ENCODE results near the gene AP3D1.
"Not testable (repeated sequence)": the region's sequence is repeated elsewhere in the genome, so short reads cannot be mapped to it uniquely, and the experiment has no call there.

The AP3D1 gene

GRCh38 chr19:2149980-2150793, 1.2 kb downstream of the AP3D1 start:
- no peak for DNase-seq (ENCODE audit: low spot score)

- no peak for DNase-seq (ENCODE audit: low spot score)
Observed at GRCh38 chr19:2148482-2149135, 2.8 kb downstream of the AP3D1 start.

DNA sequence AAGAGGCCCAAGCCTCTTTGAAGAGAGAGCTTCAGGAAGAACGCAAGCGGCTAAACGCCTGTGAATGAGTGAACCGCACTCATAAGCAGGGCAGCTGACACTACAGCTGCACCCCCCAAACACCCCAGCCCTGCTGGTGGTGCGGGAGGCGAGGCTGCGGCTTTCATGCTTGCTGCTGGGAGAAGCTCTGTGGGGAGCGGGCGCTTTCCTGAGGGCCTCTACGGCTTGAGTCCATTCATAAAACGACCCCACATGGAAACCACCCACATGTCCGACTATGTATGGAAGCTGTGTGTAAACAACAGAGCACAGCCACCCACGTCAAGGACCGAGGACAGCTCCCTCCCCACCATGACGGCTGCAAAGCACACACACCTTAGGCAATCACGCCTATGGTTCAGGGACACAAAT, 5.5 kb downstream of the AP3D1 start:
- no peak for DNase-seq (ENCODE audit: low spot score)

DNA sequence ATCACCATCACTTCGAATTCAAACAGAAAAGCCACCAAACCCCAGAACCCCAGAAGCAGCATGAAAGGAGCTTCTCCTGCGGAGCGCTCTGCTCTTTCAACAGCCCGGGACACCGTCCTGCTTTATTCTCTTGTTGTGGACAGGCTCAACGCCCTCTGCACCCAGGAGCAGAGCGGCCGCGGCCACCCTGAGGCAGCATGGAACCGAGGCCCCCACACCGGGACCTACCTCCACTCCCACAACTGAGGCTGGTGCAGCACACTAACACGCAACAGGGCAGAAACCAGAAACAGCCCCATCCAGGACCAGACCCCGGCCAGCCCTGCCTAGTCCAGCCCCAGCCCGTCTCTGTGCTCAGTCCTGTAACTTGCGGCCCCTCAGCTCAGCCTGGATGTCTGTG, 7.2 kb downstream of the AP3D1 start:
- DNase-seq (ENCODE audit: low spot score), result no peak

DNA sequence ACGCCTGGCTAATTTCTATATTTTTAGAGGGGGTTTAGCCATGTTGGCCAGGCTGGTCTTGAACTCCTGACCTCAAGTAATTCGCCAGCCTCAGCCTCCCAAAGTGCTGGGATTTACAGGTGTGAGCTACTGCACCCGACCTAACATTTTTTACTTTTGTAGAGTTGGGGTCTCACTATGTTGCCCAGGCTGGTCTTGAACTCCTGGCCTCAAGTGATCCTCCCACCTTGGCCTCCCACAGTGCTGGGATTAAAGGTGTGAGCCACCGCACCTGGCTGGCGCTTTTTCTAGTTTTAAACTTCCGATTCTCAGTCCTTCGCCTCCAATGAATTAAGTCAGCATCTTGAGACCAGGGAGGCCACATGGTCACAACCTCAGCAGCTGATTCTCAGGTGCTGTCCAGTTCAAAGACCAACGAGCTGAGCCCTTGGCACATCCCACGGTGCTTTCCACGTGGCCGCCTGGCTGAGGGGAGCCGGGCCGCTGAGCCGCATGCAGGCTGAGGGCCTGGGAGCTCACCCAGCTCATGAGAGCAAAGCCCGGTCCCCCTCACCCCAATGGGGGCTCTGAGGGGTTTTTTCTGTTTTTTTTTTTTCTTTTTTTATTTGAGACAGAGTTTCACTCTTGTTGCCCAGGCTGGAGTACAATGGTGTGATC, 9.1 kb downstream of the AP3D1 start:
- DNase-seq (ENCODE audit: low spot score), result no peak

GRCh38 chr19:2140138-2140569, 11.2 kb downstream of the AP3D1 start:
- DNase-seq (ENCODE audit: low spot score), result no peak

DNA sequence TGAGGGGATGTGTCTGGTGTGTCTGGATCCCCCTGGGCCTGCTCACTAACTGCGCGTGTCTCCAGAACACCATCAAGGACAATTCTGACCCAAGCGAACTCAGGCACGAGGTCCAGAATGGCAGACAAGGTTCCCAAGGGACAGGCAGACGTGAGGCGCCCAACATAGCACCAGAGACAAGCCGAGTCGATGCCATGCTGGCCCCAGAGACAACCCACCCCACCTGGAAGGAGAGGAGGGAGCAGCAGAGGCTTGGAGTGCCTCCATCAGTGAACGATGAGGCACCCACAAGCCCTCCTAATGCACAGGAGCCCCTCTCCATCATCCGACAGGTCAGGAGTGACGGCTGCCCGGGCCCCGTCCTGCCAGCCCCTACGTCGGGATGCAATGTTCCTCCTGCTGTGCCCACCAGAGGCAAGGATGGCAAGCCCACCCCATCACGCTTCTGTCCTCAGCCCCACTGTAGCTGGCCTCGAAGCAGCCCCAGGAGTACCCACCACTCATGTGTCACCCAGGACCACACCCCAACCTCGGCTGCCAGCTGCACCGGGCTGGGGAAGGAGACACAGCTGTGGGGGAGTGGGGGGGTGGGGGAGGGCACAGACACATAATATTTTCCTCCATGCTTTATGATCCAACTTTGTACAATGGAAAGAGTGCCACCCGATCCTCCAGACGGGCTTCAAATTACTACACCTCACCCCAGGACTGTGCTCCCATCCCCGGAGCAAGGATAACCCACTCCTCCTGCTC, 11.8 kb downstream of the AP3D1 start:
- DNase-seq (ENCODE audit: low spot score), result no peak

- no peak for DNase-seq (ENCODE audit: low spot score)
Observed at GRCh38 chr19:2138061-2138728, 13.2 kb downstream of the AP3D1 start.

- no peak for DNase-seq (ENCODE audit: low spot score)
Observed at GRCh38 chr19:2136796-2137195, 14.6 kb downstream of the AP3D1 start.

DNA sequence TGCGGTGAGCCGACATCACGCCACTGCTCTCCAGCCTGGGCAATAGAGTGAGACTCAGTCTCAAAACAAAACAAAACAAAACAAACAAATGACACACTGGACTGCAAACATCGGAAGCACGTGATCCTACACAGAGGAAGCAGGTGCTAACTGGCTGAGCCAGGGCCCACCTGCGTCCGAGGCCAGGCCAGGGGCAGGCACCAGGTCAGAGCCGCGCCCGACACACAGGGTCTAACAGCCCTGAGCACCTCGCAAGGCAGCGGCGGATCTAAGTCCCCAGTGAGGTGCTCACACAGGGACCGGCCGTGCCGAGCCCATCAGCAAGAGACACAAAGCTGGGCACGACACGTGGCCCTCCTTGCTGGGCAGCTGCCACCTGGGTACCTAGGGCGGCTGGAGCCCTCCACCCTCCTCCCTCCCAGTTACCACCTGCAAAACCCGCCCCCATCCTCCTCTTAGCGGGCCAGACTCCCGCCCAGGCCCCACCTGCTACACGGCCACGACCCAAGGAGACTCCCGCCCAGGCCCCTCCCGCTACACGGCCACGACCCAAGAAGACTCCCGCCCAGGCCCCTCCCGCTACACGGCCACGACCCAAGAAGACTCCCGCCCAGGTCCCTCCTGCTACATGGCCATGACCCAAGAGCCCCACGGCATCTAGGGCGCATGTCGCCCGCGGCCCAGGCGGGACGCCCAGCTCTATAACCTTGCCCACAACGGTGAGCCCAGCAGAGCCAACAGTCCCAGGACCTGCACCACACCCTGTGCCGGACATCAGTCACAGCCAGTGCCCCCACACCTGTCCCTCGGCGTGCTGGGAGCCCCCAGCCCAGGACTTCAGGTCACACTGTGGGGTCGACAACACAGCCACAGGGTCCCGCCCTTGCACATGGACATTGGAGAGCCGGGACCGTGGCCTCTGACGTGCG, 15.6 kb downstream of the AP3D1 start:
- DNase-seq (ENCODE audit: low spot score), result no peak

DNA sequence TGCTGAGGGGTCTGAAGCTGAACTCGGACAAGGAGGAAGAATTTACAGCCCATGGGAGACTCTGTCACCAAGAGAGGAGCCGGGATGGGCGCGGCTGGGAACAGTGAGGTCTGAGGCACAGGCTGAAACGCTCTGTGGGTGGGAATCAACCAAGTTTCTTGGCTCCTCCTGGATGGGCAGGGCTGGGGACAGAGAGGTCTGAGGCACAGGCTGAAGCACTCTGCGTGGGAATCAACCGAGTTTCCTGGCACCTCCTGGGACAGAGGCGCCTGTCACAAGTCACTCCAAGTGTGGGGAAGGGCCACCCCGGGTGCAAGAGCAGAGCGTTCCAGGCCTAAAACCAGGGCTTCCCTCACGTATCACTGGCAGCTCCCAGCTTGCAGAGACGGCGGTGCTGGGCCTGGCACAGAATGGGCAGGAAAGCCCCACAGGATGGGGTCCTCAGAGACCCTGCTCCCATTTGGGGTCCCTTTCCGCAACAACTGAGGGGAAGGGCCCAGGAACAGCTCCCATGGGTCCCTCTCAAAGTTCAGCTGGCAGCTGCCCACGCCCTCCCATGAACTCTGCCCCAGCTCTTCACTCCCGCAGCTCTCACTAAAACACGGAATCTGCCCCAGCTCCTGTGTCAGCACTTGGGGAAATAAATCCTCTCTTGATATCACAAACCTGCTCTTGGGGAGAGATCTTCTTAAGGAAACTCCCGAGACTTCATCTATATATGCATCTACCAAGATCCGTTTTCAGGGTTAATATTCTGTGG, 18.5 kb downstream of the AP3D1 start:
- no peak for DNase-seq (ENCODE audit: low spot score)

DNA sequence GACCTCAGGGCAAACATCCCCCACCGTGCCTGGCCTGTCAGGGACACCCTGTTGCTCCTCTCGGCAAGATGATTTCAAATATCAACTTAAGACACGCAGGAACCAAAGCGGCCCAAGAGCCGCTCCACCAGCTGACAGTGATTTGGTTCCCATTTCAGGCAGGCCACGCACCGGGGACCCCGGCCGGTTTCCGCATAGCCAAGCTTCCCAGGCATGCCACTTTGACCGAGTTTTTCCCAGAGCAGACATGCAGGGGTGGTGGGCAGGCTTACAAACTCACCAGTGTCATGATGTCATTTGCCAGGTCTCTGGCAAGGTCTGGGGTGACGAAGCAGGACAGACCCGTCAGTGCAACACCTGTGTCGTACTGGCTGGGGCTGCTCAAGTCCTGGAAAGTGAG, 19.2 kb downstream of the AP3D1 start:
- DNase-seq (ENCODE audit: low spot score), result no peak

DNA sequence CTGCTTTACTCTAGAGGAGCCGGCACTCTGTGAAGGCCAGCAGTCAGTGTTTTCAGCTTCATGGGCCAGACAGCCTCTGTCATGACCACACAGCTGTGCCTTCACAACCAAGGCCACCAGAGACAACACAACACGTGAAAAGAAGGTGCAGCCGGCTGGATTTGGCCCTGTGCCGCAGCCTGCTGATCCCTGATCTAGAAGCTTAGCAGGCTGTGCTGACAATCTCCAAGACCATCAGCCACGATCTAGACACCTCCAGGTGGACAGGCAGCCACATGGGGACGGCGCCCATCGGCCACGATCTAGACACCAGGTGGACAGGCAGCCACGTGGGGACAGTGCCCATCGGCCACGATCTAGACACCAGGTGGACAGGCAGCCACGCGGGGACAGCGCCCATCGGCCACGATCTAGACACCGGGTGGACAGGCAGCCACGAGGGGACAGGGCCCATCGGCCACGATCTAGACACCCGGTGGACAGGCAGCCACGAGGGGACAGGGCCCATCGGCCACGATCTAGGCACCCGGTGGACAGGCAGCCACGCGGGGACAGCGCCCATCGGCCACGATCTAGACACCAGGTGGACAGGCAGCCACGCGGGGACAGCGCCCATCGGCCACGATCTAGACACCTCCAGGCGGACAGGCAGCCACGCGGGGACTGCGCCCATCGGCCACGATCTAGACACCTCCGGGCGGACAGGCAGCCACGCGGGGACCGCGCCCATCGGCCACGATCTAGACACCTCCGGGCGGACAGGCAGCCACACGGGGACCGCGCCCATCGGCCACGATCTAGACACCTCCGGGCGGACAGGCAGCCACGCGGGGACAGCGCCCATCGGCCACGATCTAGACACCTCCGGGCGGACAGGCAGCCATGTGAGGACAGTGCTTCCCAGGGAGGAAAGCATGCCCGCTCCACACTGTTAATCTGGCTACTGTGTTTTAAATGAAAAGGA, 20.1 kb downstream of the AP3D1 start:
- DNase-seq (ENCODE audit: low spot score), result not testable (repeated sequence)

DNA sequence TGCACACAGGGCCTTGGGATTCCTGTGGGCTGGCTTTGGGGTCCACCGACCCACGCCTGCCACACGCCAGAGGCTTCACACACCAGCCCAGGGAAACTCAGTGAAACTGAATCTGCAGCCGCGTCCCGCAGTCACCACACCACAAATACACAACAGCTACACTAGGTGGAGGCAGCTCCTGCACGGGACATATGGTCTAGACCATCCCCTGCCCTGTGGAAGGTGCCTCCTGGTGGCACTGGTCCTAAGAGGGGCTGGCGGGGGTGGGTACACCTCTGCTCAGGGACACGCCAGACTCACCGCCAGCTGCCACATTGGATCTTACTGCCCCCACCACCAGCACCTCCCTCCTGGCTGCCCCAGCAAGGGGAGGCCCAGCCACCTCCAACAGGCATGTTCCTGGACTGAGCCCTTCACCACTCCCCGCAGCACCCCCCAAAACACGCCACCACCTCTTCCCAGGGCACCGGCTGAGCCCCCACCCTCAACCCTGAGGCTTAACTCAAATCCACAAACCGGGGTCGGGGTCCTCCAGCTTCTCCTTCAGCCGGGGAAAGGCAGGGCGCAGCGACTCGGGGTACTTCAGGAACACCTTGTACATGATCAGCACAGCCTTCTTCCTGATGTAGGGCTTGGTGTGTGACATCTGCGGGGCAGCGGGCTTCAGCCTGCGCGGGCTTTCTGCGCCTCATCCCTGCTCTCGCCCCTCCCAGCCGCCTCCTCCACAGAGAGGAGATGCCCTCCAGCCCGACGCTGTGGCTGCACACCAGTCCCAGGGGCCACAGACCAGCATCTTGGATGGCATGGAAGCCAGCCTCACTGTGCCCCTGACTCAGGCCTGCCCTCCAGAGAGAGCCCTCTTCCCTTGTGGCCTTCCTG, 21.2 kb downstream of the AP3D1 start:
- no peak for DNase-seq (ENCODE audit: low spot score)

GRCh38 chr19:2129486-2129885, 21.9 kb downstream of the AP3D1 start:
- no peak for DNase-seq (ENCODE audit: low spot score)

GRCh38 chr19:2129022-2129421, 22.3 kb downstream of the AP3D1 start:
- DNase-seq (ENCODE audit: low spot score), result no peak

GRCh38 chr19:2128252-2128651, 23.1 kb downstream of the AP3D1 start:
- not testable (repeated sequence) for DNase-seq (ENCODE audit: low spot score)

DNA sequence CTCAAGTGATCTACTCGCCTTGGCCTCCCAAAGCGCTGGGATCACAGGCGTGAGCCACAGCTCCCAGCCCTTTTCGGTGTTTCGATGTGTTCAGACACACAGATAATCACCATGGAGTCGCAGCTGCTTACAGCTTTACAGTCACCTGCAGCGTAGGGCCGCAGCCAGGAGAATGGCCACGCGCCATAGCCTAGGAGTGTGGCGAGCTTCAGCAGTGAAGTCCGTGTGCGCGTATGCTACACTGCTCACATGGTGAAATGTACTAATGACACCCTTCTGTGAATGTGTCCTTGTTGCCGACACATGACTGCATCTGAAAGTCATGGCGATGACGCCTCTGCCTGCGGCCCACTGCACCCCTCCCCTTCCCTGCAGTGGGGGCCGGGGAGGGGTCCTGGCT, 23.6 kb downstream of the AP3D1 start:
- no peak for DNase-seq (ENCODE audit: low spot score)
